K562 (cell line): Measurements from ENCODE around the gene CEP89. TPM values are rescaled to one million over a fixed set of nuclear protein-coding genes. Genes with fewer than 3 reads are reported as not detected.

Source experiments
- CHD7 ChIP-seq: fragments of 200-600 bp; sonication (generic); IDR thresholded peaks from one replicate; pipeline ENCODE4 v1.6.1; 2012; ENCODE audit warnings: mild to moderate bottlenecking, low read depth, low read length, inconsistent platforms
- SIN3A ChIP-seq, 2 experiments: fragments of 150-350 bp in 1 of 2; IDR thresholded peaks; 2 replicates each; pipeline ENCODE4 v1.6.1; 2011 to 2016; ENCODE audit warnings: borderline replicate concordance in 2 of 2, low read depth in 2 of 2, low read length in 2 of 2, mild to moderate bottlenecking in 2 of 2, moderate library complexity in 2 of 2; ENCODE audit not compliant: control insufficient read depth in 1 of 2
- polyA plus RNA-seq, 8 experiments: library from polyadenylated mRNA; depleted of rRNA in 4 of 8; stranded (reverse) in 5 of 8; unstranded in 3 of 8; fragments of >200 nt; fragmentation: Nextera tagmentation in 2 of 8; fragmentation: Illumina TruSeq in 1 of 8; extraction: Ambion mirVana in 2 of 8; extraction: Trizol in 1 of 8; gene quantifications; 2 replicates each; pipeline versions ENCODE4 v1.2.1 to v1.2.3, GENCODE V29; 2011 to 2014; ENCODE audit warnings: inconsistent platforms in 1 of 8, missing spikeins in 1 of 8
- total RNA-seq, 7 experiments: library from RNA; depleted of rRNA in 6 of 7; stranded (reverse); fragments of >200 nt in 6 of 7; fragmentation: Illumina TruSeq in 2 of 7; extraction: Trizol in 2 of 7; gene quantifications; 2 replicates each; pipeline versions ENCODE4 v1.2.1 to v1.2.3, GENCODE V29; 2011 to 2021; ENCODE audit warnings: low replicate concordance in 1 of 7

CEP89 gene
- total and polyA plus RNA-seq, 9 of the 15 experiments (the other 6 are each of a cell fraction or from before 2014, with no cell fraction given), result 5.5 to 15.0 (median 7.2) TPM

- TF ChIP-seq CHD7, result no peak
- no peak for TF ChIP-seq SIN3A (IDR thresholded peaks at IDR 0.05; ENCODE audit: borderline replicate concordance in 2 of 2, control insufficient read depth in 1 of 2, low read depth in 2 of 2, low read length in 2 of 2)
Observed at GRCh38 chr19:32861596-32861995, 110.2 kb downstream of the CEP89 start (continued).
